CD4-positive, alpha-beta T cell treated with Interleukin-15 for 1 hour (primary cell): ENCODE data around the gene BICDL1.

Experiments
- DNase-seq: peaks from one replicate; pipeline ENCODE4 v3.0.0-alpha.2; 2020

Gene BICDL1

GRCh38 chr12:120085920-120086645, 97.0 kb downstream of the BICDL1 start:
- DNase-seq: no peak

- DNase-seq: peak; percentile 100
Measured at GRCh38 chr12:120086801-120087621, 98.0 kb downstream of the BICDL1 start.

GRCh38 chr12:120089105-120089504, 100.1 kb downstream of the BICDL1 start:
- DNase-seq: no peak

- no peak for DNase-seq
Measured at GRCh38 chr12:120089796-120090195, 100.8 kb downstream of the BICDL1 start.

- DNase-seq: no peak
Measured at GRCh38 chr12:120090206-120090605, 101.2 kb downstream of the BICDL1 start.

- no peak for DNase-seq
Measured at GRCh38 chr12:120090626-120091295, 101.7 kb downstream of the BICDL1 start.

GRCh38 chr12:120091371-120092090, 102.5 kb downstream of the BICDL1 start:
- DNase-seq: no peak

- DNase-seq: no peak
Measured at GRCh38 chr12:120092551-120093335, 103.7 kb downstream of the BICDL1 start.

GRCh38 chr12:120093336-120093591, 104.2 kb downstream of the BICDL1 start:
- no peak for DNase-seq

GRCh38 chr12:120093592-120094355, 104.7 kb downstream of the BICDL1 start:
- DNase-seq: no peak

- DNase-seq: no peak
Measured at GRCh38 chr12:120094485-120094884, 105.4 kb downstream of the BICDL1 start.

- DNase-seq: no peak
Measured at GRCh38 chr12:120095331-120095730, 106.3 kb downstream of the BICDL1 start.

- DNase-seq: no peak
Measured at GRCh38 chr12:120095736-120096135, 106.7 kb downstream of the BICDL1 start.

GRCh38 chr12:120096671-120097202, 107.7 kb downstream of the BICDL1 start:
- DNase-seq: no peak

- DNase-seq: no peak
Measured at GRCh38 chr12:120098756-120099470, 109.9 kb downstream of the BICDL1 start.

- no peak for DNase-seq
Measured at GRCh38 chr12:120099738-120100137, 110.7 kb downstream of the BICDL1 start.

GRCh38 chr12:120100630-120101029, 111.6 kb downstream of the BICDL1 start:
- DNase-seq: no peak

GRCh38 chr12:120101182-120101581, 112.1 kb downstream of the BICDL1 start:
- no peak for DNase-seq

GRCh38 chr12:120101617-120102016, 112.6 kb downstream of the BICDL1 start:
- no peak for DNase-seq

- DNase-seq: no peak
Measured at GRCh38 chr12:120102189-120103043, 113.4 kb downstream of the BICDL1 start.
